ENCODE measurements around the gene TMEM218. TPM values are rescaled to one million over a fixed set of nuclear protein-coding genes. Genes with fewer than 3 reads are reported as not detected.

The TMEM218 gene
- total and polyA plus RNA-seq, 2 of the 8 experiments (the other 6 are each of a cell fraction or from before 2014, with no cell fraction given) = 17.0 to 33.5 TPM

DNA sequence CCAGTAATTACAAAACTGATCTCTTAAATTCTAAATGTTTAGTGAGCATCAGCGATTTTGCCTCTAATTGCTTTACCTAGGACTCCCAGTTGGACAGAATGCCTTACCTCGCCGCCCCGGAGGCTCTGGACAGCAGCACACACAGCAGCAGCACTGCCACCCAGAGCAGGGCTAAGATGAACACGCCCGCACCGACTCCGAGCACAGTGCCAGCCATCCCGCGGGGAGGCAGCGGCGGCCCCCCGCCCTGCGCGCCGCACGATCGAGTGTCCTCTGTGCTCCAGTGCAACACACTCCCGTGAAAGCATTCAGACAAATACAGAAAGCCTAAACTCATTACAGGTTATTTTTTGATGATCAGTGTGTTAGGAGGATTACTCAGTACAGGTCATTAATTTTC, 9.4 kb downstream of the TMEM218 start (continued):
- TF ChIP-seq KDM1A (IDR thresholded peaks at IDR 0.05; ENCODE audit: borderline replicate concordance, low read length) (no peak), ASH2L (IDR thresholded peaks at IDR 0.05; ENCODE audit: low read length) (no peak), TBP (IDR thresholded peaks at IDR 0.05; ENCODE audit: low read depth, low read length) (no peak), HDAC2 (IDR thresholded peaks at IDR 0.05; ENCODE audit: borderline replicate concordance in 1 of 2, low read depth in 2 of 2, low read length in 2 of 2) (no peak), CBX5 (IDR thresholded peaks at IDR 0.05; ENCODE audit: low read depth, low read length) (no peak), HDAC6 (IDR thresholded peaks at IDR 0.05; ENCODE audit: low read depth, low read length) (no peak), TAF1 (IDR thresholded peaks at IDR 0.05; ENCODE audit: low read depth, low read length) (no peak)
